ENCODE results near the gene ECHS1.

Gene ECHS1

GRCh38 chr10:133364645-133365431 lies 8.3 kb downstream of the ECHS1 start:
- Histone ChIP-seq H3K27ac (ENCODE audit: low read depth, low read length, severe bottlenecking) (no peak overlapping the region), H3K9me3 (ENCODE audit: control insufficient read depth, low read length) (no peaks in the 10 kb centered on the region), H3K4me3 (ENCODE audit: extremely low read depth, insufficient read depth, low read length, poor library complexity, severe bottlenecking) (no peak overlapping the region), H3K4me1 (ENCODE audit: control insufficient read depth, insufficient read depth, low read length, poor library complexity, severe bottlenecking) (no peaks in the 10 kb centered on the region), H3K36me3 (ENCODE audit: control insufficient read depth, insufficient read depth, low read length) (peaks cover 78% of the 10 kb centered on the region)
- WGBS, 2 experiments (ENCODE audit: insufficient coverage in 2 of 2), result 92 to 98% methylated on average over 24 to 25 of the region's 29 CpGs

GRCh38 chr10:133362846-133363245 lies 10.3 kb downstream of the ECHS1 start:
- 93 to 98% methylated on average over 13 of the region's 13 CpGs for WGBS, 2 experiments (ENCODE audit: insufficient coverage in 2 of 2)
- Histone ChIP-seq H3K4me3 (ENCODE audit: extremely low read depth, insufficient read depth, low read length, poor library complexity, severe bottlenecking) (no peak overlapping the region), H3K36me3 (ENCODE audit: control insufficient read depth, insufficient read depth, low read length) (peaks cover 59% of the 10 kb centered on the region), H3K4me1 (ENCODE audit: control insufficient read depth, insufficient read depth, low read length, poor library complexity, severe bottlenecking) (no peaks in the 10 kb centered on the region), H3K9me3 (ENCODE audit: control insufficient read depth, low read length) (no peaks in the 10 kb centered on the region), H3K27ac (ENCODE audit: low read depth, low read length, severe bottlenecking) (no peak overlapping the region)

- Histone ChIP-seq H3K27ac (ENCODE audit: low read depth, low read length, severe bottlenecking) (no peak overlapping the region), H3K4me1 (ENCODE audit: control insufficient read depth, insufficient read depth, low read length, poor library complexity, severe bottlenecking) (no peaks in the 10 kb centered on the region), H3K9me3 (ENCODE audit: control insufficient read depth, low read length) (no peaks in the 10 kb centered on the region), H3K4me3 (ENCODE audit: extremely low read depth, insufficient read depth, low read length, poor library complexity, severe bottlenecking) (no peak overlapping the region), H3K36me3 (ENCODE audit: control insufficient read depth, insufficient read depth, low read length) (peaks cover 57% of the 10 kb centered on the region)
- 89% methylated on average over 12 to 18 of the region's 18 CpGs for WGBS, 2 experiments (ENCODE audit: insufficient coverage in 2 of 2)
Observed at GRCh38 chr10:133361773-133362441, 11.2 kb downstream of the ECHS1 start.

- Histone ChIP-seq H3K27ac (ENCODE audit: low read depth, low read length, severe bottlenecking) (no peak overlapping the region), H3K4me3 (ENCODE audit: extremely low read depth, insufficient read depth, low read length, poor library complexity, severe bottlenecking) (no peak overlapping the region), H3K4me1 (ENCODE audit: control insufficient read depth, insufficient read depth, low read length, poor library complexity, severe bottlenecking) (peaks cover 2% of the 10 kb centered on the region), H3K36me3 (ENCODE audit: control insufficient read depth, insufficient read depth, low read length) (peaks cover 53% of the 10 kb centered on the region), H3K9me3 (ENCODE audit: control insufficient read depth, low read length) (no peaks in the 10 kb centered on the region)
- 85 to 100% methylated on average over 2 of the region's 5 CpGs for WGBS, 2 experiments (ENCODE audit: insufficient coverage in 2 of 2)
Observed at GRCh38 chr10:133361227-133361626, 11.9 kb downstream of the ECHS1 start.

GRCh38 chr10:133359972-133360610 lies 13.1 kb downstream of the ECHS1 start:
- Histone ChIP-seq H3K36me3 (ENCODE audit: control insufficient read depth, insufficient read depth, low read length) (peaks cover 50% of the 10 kb centered on the region), H3K27ac (ENCODE audit: low read depth, low read length, severe bottlenecking) (no peak overlapping the region), H3K4me1 (ENCODE audit: control insufficient read depth, insufficient read depth, low read length, poor library complexity, severe bottlenecking) (peaks cover 5% of the 10 kb centered on the region), H3K9me3 (ENCODE audit: control insufficient read depth, low read length) (no peaks in the 10 kb centered on the region), H3K4me3 (ENCODE audit: extremely low read depth, insufficient read depth, low read length, poor library complexity, severe bottlenecking) (no peak overlapping the region)
- WGBS, 2 experiments (ENCODE audit: insufficient coverage in 2 of 2), result 93 to 94% methylated on average over 17 of the region's 17 CpGs

GRCh38 chr10:133359554-133359971 lies 13.6 kb downstream of the ECHS1 start:
- Histone ChIP-seq H3K9me3 (ENCODE audit: control insufficient read depth, low read length) (no peaks in the 10 kb centered on the region), H3K4me1 (ENCODE audit: control insufficient read depth, insufficient read depth, low read length, poor library complexity, severe bottlenecking) (peaks cover 5% of the 10 kb centered on the region), H3K36me3 (ENCODE audit: control insufficient read depth, insufficient read depth, low read length) (peaks cover 49% of the 10 kb centered on the region), H3K27ac (ENCODE audit: low read depth, low read length, severe bottlenecking) (no peak overlapping the region), H3K4me3 (ENCODE audit: extremely low read depth, insufficient read depth, low read length, poor library complexity, severe bottlenecking) (no peak overlapping the region)
- WGBS, 2 experiments (ENCODE audit: insufficient coverage in 2 of 2), result 62 to 85% methylated on average over 5 to 6 of the region's 6 CpGs

- Histone ChIP-seq H3K4me3 (ENCODE audit: extremely low read depth, insufficient read depth, low read length, poor library complexity, severe bottlenecking) (no peak overlapping the region), H3K36me3 (ENCODE audit: control insufficient read depth, insufficient read depth, low read length) (peaks cover 45% of the 10 kb centered on the region), H3K27ac (ENCODE audit: low read depth, low read length, severe bottlenecking) (no peak overlapping the region), H3K9me3 (ENCODE audit: control insufficient read depth, low read length) (no peaks in the 10 kb centered on the region), H3K4me1 (ENCODE audit: control insufficient read depth, insufficient read depth, low read length, poor library complexity, severe bottlenecking) (peaks cover 5% of the 10 kb centered on the region)
- 89 to 93% methylated on average over 11 of the region's 11 CpGs for WGBS, 2 experiments (ENCODE audit: insufficient coverage in 2 of 2)
Observed at GRCh38 chr10:133358925-133359310, 14.2 kb downstream of the ECHS1 start.

- Histone ChIP-seq H3K4me3 (ENCODE audit: extremely low read depth, insufficient read depth, low read length, poor library complexity, severe bottlenecking) (no peak overlapping the region), H3K36me3 (ENCODE audit: control insufficient read depth, insufficient read depth, low read length) (peaks cover 40% of the 10 kb centered on the region), H3K4me1 (ENCODE audit: control insufficient read depth, insufficient read depth, low read length, poor library complexity, severe bottlenecking) (peaks cover 5% of the 10 kb centered on the region), H3K27ac (ENCODE audit: low read depth, low read length, severe bottlenecking) (no peak overlapping the region), H3K9me3 (ENCODE audit: control insufficient read depth, low read length) (no peaks in the 10 kb centered on the region)
- 84 to 90% methylated on average over 38 to 39 of the region's 41 CpGs for WGBS, 2 experiments (ENCODE audit: insufficient coverage in 2 of 2)
Observed at GRCh38 chr10:133358162-133358924, 14.8 kb downstream of the ECHS1 start.

- Histone ChIP-seq H3K27ac (ENCODE audit: low read depth, low read length, severe bottlenecking) (no peak within 1 kb of the TSS), H3K4me3 (ENCODE audit: extremely low read depth, insufficient read depth, low read length, poor library complexity, severe bottlenecking) (peak within 1 kb of the TSS; percentile 68), H3K9me3 (ENCODE audit: control insufficient read depth, low read length) (no peaks in the 10 kb centered on the region), H3K36me3 (ENCODE audit: control insufficient read depth, insufficient read depth, low read length) (peaks cover 31% of the 10 kb centered on the region), H3K4me1 (ENCODE audit: control insufficient read depth, insufficient read depth, low read length, poor library complexity, severe bottlenecking) (peaks cover 5% of the 10 kb centered on the region)
- 0 to 1% methylated on average over 29 to 58 of the region's 83 CpGs for WGBS, 2 experiments (ENCODE audit: insufficient coverage in 2 of 2)
Observed at GRCh38 chr10:133357285-133358161, 15.6 kb downstream of the ECHS1 start, which contains the start of gene FUOM. Gene FUOM (minus strand): TSS chr10:133358019. CDS start chr10:133358007, 12 bp downstream.

All from mesodermal cell (in vitro differentiated cells).